T-helper 1 cell treated with Interleukin-12 subunit alpha and Interleukin-12 subunit beta and Interleukin-4 antibody, amounts not matched to agents 30 ng/mL and 1 ng/mL, for 36 hours (primary cell): ENCODE results near the gene PRKACA. TPM values are rescaled to one million over a fixed set of nuclear protein-coding genes. Genes with fewer than 3 reads are reported as not detected.

Experiments
- intact Hi-C: fragments of 100-400 bp; cut with micrococcal nuclease; formaldehyde crosslinking; loops from one replicate; pipeline ENCODE4 v1.15.1; 2024
- total RNA-seq: library from RNA; stranded (reverse); gene quantifications from 2 replicates; pipeline ENCODE4 v1.2.3, GENCODE V29; 2022

Gene PRKACA
- total RNA-seq, 1 donor from 2014 or later, result 66.4 TPM

- intact Hi-C loops, result loop anchor here (1.0 kb wide), 2 partner anchors 18 to 571 kb away; partner anchors contain the start of gene ASF1B
These were observed 846 bp upstream of the PRKACA start for GRCh38 chr19:14118165-14119051.

GRCh38 chr19:14116918-14117578 lies 514 bp downstream of the PRKACA start:
- intact Hi-C loops, result loop anchor here (1.0 kb wide), 5 partner anchors 26 to 211 kb away; partner anchors contain the start of genes BRME1, CC2D1A and RFX1

- intact Hi-C loops, result no loop called here
These were observed 1.0 kb downstream of the PRKACA start for GRCh38 chr19:14116525-14116917.

GRCh38 chr19:14115756-14116155 lies 1.8 kb downstream of the PRKACA start:
- intact Hi-C loops, result loop anchor here (1.0 to 2.0 kb wide), 2 partner anchors 235 to 519 kb away; no protein-coding TSS in a partner anchor

- intact Hi-C loops, result loop anchor here (1.0 to 2.0 kb wide), 2 partner anchors 235 to 518 kb away; no protein-coding TSS in a partner anchor
These were observed 2.7 kb downstream of the PRKACA start for GRCh38 chr19:14114854-14115253.

- intact Hi-C loops, result loop anchor here (2.0 kb wide), 1 partner anchor 518 kb away; no protein-coding TSS in a partner anchor
These were observed 3.1 kb downstream of the PRKACA start for GRCh38 chr19:14114439-14114838.

- intact Hi-C loops, result loop anchor here (2.0 kb wide), 1 partner anchor 517 kb away; no protein-coding TSS in a partner anchor
These were observed 3.7 kb downstream of the PRKACA start for GRCh38 chr19:14113762-14114414.

GRCh38 chr19:14112809-14113385 lies 4.7 kb downstream of the PRKACA start:
- intact Hi-C loops, result no loop called here

- intact Hi-C loops, result no loop called here
These were observed 5.3 kb downstream of the PRKACA start for GRCh38 chr19:14112051-14112808.

GRCh38 chr19:14111486-14111885 lies 6.1 kb downstream of the PRKACA start:
- intact Hi-C loops, result no loop called here

- intact Hi-C loops, result no loop called here
These were observed 6.9 kb downstream of the PRKACA start for GRCh38 chr19:14110650-14111049.

- intact Hi-C loops, result no loop called here
These were observed 9.7 kb downstream of the PRKACA start for GRCh38 chr19:14107581-14108461.

- intact Hi-C loops, result no loop called here
These were observed 10.7 kb downstream of the PRKACA start for GRCh38 chr19:14106840-14107239.

- intact Hi-C loops, result no loop called here
These were observed 11.9 kb downstream of the PRKACA start for GRCh38 chr19:14105680-14106079.

- intact Hi-C loops, result no loop called here
These were observed 14.3 kb downstream of the PRKACA start for GRCh38 chr19:14103310-14103709.

GRCh38 chr19:14102756-14103155 lies 14.8 kb downstream of the PRKACA start:
- intact Hi-C loops, result no loop called here

GRCh38 chr19:14102102-14102696 lies 15.4 kb downstream of the PRKACA start:
- intact Hi-C loops, result no loop called here

- intact Hi-C loops, result no loop called here
These were observed 16.5 kb downstream of the PRKACA start for GRCh38 chr19:14101003-14101545.
